ENCODE results near the gene C4A. TPM values are rescaled to one million over a fixed set of nuclear protein-coding genes. Genes with fewer than 3 reads are reported as not detected.

The C4A gene
- total RNA-seq, 4 donors from 2014 or later = 16.9 to 210 (median 33.6) TPM

GRCh38 chr6:31958412-31958740 lies 23.5 kb upstream of the C4A start:
- H3K27ac ChIP-seq = peak overlapping the region; percentile 83 to 94 (median 86)
- in situ Hi-C loops (cut with MboI; ENCODE audit: low pct_ligation_motif_present in 1 of 4, low pct_unique_long_range_greater_than_20kb in 1 of 4, low sequenced_read_pairs in 3 of 4) (loop anchor here in 3 of 4 donors (10.0 to 25.0 kb wide), 3 partner anchors 54 to 284 kb away; partner anchors contain the start of gene ZBTB12 (in 1 of the 3)), intact Hi-C loops (cut with DNase I; ENCODE audit: low total_unique reads) (no loop called here)
- no peak for DNase-seq
- 9% methylated on average over 11 of the region's 11 CpGs; no CpG with 5 or more reads in 1 of the 2 donors for WGBS, 2 donors (ENCODE audit: low coverage in 1 of 2)
- H3K4me1 ChIP-seq = peaks cover 11 to 23% (median 19%) of the 10 kb centered on the region in 4 donors
- H3K9me3 ChIP-seq = no peaks in the 10 kb centered on the region
- TF ChIP-seq EP300 (IDR thresholded peaks at IDR 0.05; ENCODE audit: low read depth) = no peak
- TF ChIP-seq POLR2A (IDR thresholded peaks at IDR 0.05) = no peak
- TF ChIP-seq, protein P1, sequence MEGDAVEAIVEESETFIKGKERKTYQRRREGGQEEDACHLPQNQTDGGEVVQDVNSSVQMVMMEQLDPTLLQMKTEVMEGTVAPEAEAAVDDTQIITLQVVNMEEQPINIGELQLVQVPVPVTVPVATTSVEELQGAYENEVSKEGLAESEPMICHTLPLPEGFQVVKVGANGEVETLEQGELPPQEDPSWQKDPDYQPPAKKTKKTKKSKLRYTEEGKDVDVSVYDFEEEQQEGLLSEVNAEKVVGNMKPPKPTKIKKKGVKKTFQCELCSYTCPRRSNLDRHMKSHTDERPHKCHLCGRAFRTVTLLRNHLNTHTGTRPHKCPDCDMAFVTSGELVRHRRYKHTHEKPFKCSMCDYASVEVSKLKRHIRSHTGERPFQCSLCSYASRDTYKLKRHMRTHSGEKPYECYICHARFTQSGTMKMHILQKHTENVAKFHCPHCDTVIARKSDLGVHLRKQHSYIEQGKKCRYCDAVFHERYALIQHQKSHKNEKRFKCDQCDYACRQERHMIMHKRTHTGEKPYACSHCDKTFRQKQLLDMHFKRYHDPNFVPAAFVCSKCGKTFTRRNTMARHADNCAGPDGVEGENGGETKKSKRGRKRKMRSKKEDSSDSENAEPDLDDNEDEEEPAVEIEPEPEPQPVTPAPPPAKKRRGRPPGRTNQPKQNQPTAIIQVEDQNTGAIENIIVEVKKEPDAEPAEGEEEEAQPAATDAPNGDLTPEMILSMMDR (IDR thresholded peaks at IDR 0.05) = no peak
- TF ChIP-seq POLR2AphosphoS5 (IDR thresholded peaks at IDR 0.05) = no peak
- no peaks in the 10 kb centered on the region for H3K27me3 ChIP-seq
- peak overlapping the region; percentile 62 to 94 (median 80) for H3K4me3 ChIP-seq
- H3K36me3 ChIP-seq = peaks cover 0 to 32% (median 12%) of the 10 kb centered on the region in 4 donors

DNA sequence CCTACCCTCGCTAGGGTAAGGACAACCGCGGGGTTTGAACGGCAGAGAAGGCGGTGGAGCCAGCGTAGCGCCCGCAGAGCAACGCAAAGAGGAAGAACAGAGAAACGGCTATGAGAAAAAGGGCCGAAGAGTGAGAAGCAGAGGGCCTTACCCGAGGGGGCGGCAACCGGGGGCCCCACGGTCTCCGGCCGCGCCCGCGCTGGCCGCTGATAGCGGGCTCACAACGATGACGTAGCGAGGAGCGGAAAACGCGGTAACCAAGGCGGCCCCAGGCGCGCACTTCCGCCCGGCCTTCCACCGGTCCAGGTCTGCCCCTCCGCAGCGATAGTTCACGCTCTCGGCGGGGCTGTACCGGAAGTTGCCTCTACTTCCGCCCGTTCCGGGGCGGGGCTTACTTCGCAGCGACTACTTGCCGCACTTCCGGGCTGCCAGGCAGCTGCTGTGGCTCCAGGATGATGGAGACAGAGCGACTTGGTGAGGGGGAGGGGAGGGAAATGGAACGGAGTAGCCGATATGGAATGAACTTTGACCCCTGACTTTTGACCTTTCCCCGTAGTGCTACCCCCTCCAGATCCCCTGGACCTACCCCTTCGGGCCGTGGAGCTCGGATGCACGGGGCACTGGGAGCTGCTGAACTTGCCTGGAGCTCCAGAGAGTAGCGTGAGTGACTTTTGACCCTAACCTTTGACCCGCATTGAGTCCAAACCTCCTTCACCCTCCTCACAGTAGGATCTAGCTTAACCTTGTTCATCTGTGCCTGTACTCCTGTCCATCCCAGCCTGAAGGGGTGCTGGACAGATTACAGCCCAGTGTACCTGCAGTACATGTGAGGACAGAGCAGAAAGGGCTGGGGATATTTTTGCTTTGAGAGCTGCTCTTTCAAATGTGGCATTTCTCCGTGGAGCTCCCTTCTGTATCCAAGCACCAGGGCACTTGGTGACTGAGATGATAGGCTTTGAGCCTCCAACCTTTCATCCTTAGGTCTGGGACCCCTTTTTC lies 22.8 kb upstream of the C4A start, which contains the start of the genes NELFE and SKIC2:
Gene NELFE (minus strand): TSS at position 231 of the 999 bp plus-strand sequence. CDS start 525 bp downstream, outside the sequence.
Gene SKIC2 (plus strand): TSS at position 435 of the 999 bp plus-strand sequence. CDS start 18 bp downstream, at position 453.
- in situ Hi-C loops (cut with MboI; ENCODE audit: low pct_ligation_motif_present in 1 of 4, low pct_unique_long_range_greater_than_20kb in 1 of 4, low sequenced_read_pairs in 3 of 4) (loop anchor here in 3 of 4 donors (10.0 to 25.0 kb wide), 3 partner anchors 54 to 284 kb away; partner anchors contain the start of gene ZBTB12 (in 1 of the 3)), intact Hi-C loops (cut with DNase I; ENCODE audit: low total_unique reads) (no loop called here)
- TF ChIP-seq, protein P1 (IDR thresholded peaks at IDR 0.05) = no peak
- no peak for TF ChIP-seq EP300 (IDR thresholded peaks at IDR 0.05; ENCODE audit: low read depth)
- peak; percentile 80 for TF ChIP-seq POLR2A (IDR thresholded peaks at IDR 0.05)
- peak; percentile 64 to 90 (median 78) for TF ChIP-seq POLR2AphosphoS5 (IDR thresholded peaks at IDR 0.05)

DNA sequence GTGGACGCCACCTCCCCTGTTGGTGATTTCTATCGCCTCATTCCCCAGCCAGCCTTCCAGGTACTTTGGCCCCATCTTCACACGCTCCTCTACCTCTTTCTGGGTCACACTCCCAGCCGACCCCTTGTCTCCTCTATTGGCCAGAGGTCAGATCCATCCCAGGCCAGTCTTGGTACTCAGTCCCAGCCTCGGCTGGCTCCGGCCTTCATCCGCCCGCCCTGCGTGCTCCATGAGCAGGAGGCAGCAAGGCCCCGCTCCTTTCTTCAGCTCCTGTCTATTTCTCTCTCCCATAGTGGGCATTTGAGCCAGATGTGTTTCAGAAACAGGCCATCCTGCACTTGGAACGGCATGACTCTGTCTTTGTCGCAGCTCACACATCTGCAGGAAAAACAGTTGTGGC lies 20.2 kb upstream of the C4A start:
- Histone ChIP-seq H3K9me3 (no peaks in the 10 kb centered on the region), H3K4me1 (peaks cover 11 to 23% (median 19%) of the 10 kb centered on the region in 4 donors), H3K36me3 (peaks cover 0 to 36% (median 9%) of the 10 kb centered on the region in 4 donors), H3K27ac (no peak overlapping the region), H3K27me3 (no peaks in the 10 kb centered on the region), H3K4me3 (no peak overlapping the region)
- TF ChIP-seq, protein P1 (IDR thresholded peaks at IDR 0.05) = no peak
- DNase-seq = no peak
- WGBS, 2 donors (ENCODE audit: low coverage in 1 of 2) = 80 to 96% methylated on average over 1 to 12 of the region's 12 CpGs
- intact Hi-C loops (cut with DNase I; ENCODE audit: low total_unique reads) (no loop called here), in situ Hi-C loops (cut with MboI; ENCODE audit: low pct_ligation_motif_present in 1 of 4, low pct_unique_long_range_greater_than_20kb in 1 of 4, low sequenced_read_pairs in 3 of 4) (loop anchor here in 2 of 4 donors (25.0 kb wide), 1 partner anchor 101 kb away; no protein-coding TSS in a partner anchor)

More for the DNA sequence above, 22.8 kb upstream of the C4A start, which contains the start of the genes NELFE and SKIC2:
- peak; percentile 99 for DNase-seq
- H3K4me3 ChIP-seq = peak within 1 kb of the TSS; percentile 62 to 94 (median 80)
- peaks cover 0 to 30% (median 12%) of the 10 kb centered on the region in 4 donors for H3K36me3 ChIP-seq
- peaks cover 11 to 23% (median 19%) of the 10 kb centered on the region in 4 donors for H3K4me1 ChIP-seq
- no peaks in the 10 kb centered on the region for H3K9me3 ChIP-seq
- 0 to 1% methylated on average over 5 to 58 of the region's 59 CpGs for WGBS, 2 donors (ENCODE audit: low coverage in 1 of 2)
- no peaks in the 10 kb centered on the region for H3K27me3 ChIP-seq
- peak within 1 kb of the TSS; percentile 83 to 94 (median 86) for H3K27ac ChIP-seq

DNA sequence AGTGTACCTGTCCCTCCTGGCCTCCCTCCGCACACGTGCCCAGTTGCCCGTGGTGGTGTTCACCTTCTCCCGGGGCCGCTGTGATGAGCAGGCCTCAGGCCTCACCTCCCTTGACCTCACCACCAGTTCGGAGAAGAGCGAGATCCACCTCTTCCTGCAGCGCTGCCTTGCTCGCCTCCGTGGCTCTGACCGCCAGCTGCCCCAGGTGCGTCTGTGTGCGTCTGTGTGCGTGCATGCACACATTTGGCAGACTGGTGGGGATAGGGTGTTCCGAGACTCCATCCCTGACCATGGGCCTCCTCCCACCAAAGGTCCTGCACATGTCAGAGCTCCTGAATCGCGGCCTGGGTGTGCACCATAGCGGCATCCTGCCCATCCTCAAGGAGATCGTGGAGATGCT lies 17.9 kb upstream of the C4A start:
- peaks cover 5 to 12% (median 10%) of the 10 kb centered on the region in 4 donors for H3K4me1 ChIP-seq
- WGBS, 2 donors (ENCODE audit: low coverage in 1 of 2) = 92% methylated on average over 19 of the region's 19 CpGs; no CpG with 5 or more reads in 1 of the 2 donors
- DNase-seq = no peak
- H3K27me3 ChIP-seq = no peaks in the 10 kb centered on the region
- in situ Hi-C loops (cut with MboI; ENCODE audit: low pct_ligation_motif_present in 1 of 4, low pct_unique_long_range_greater_than_20kb in 1 of 4, low sequenced_read_pairs in 3 of 4) (loop anchor here in 2 of 4 donors (25.0 kb wide), 1 partner anchor 98 kb away; no protein-coding TSS in a partner anchor), intact Hi-C loops (cut with DNase I; ENCODE audit: low total_unique reads) (no loop called here)
- no peaks in the 10 kb centered on the region for H3K9me3 ChIP-seq
- no peak overlapping the region for H3K27ac ChIP-seq
- H3K4me3 ChIP-seq = no peak overlapping the region
- peaks cover 0 to 54% (median 14%) of the 10 kb centered on the region in 4 donors for H3K36me3 ChIP-seq
- TF ChIP-seq, protein P1 (IDR thresholded peaks at IDR 0.05) = no peak
- TF ChIP-seq POLR2AphosphoS5 (IDR thresholded peaks at IDR 0.05) (no peak), EP300 (IDR thresholded peaks at IDR 0.05; ENCODE audit: low read depth) (no peak), POLR2A (IDR thresholded peaks at IDR 0.05) (no peak)

Data from transverse colon (tissue), 4 donors.